Endothelial cell of umbilical vein (primary cell): ENCODE results near the gene SLC17A2. TPM values are rescaled to one million over a fixed set of nuclear protein-coding genes. Genes with fewer than 3 reads are reported as not detected.

Experiments used
- BruUV-seq: library from RNA; stranded (reverse); fragments of 400-500 nt; replicated peaks from 2 replicates; lab custom pipeline; 2021; lab: Mats Ljungman, UMichigan
- CTCF ChIA-PET: fragments of 300-600, 350-600 bp; sonication (Branson Sonifier 250); formaldehyde crosslinking; loops from one replicate; lab custom pipeline; 2021; ENCODE audit warnings: antibody characterized with exemption, inconsistent platforms; lab: Charles Lee
- POLR2A ChIA-PET: fragments of 300-600, 350-600 bp; sonication (Branson Sonifier 250); formaldehyde crosslinking; loops from one replicate; lab custom pipeline; 2021; ENCODE audit warnings: antibody characterized with exemption, inconsistent platforms; lab: Charles Lee
- DNase-seq: peaks from one replicate; pipeline ENCODE4 v3.0.0-alpha.2; 2011; ENCODE audit warnings: low read depth, low spot score
- FAIRE-seq: peaks from 2 replicates; lab custom pipeline; 2011; peaks lifted over from hg19 to GRCh38; lab: Jason Lieb, UNC
- H2AFZ ChIP-seq: 2 replicates; pipeline ENCODE4 v1.6.0; 2012; ENCODE audit warnings: low read depth, low read length, control low read depth, inconsistent platforms
- H3K27ac ChIP-seq: 2 replicates; pipeline ENCODE4 v1.5.1; 2011; ENCODE audit warnings: low read depth, mild to moderate bottlenecking, control low read depth, low read length, moderate library complexity; ENCODE audit not compliant: insufficient read depth
- H3K27me3 ChIP-seq, 2 experiments: 2 replicates each; pipeline versions ENCODE4 v1.6.0 to v1.6.1; 2011; ENCODE audit warnings: low read length in 2 of 2, mixed read lengths in 1 of 2; ENCODE audit not compliant: control insufficient read depth in 2 of 2, insufficient read depth in 2 of 2
- H3K36me3 ChIP-seq, 2 experiments: 2 replicates in 1 of 2; 3 replicates in 1 of 2; pipeline ENCODE4 v1.5.1; 2011; ENCODE audit warnings: low read length in 2 of 2, mild to moderate bottlenecking in 1 of 2, moderate library complexity in 1 of 2; ENCODE audit not compliant: control insufficient read depth in 2 of 2, insufficient read depth in 2 of 2; ENCODE audit errors: extremely low read depth in 1 of 2
- H3K4me1 ChIP-seq: 3 replicates; pipeline ENCODE4 v1.5.1; 2011; ENCODE audit warnings: mild to moderate bottlenecking, low read length; ENCODE audit not compliant: control insufficient read depth, insufficient read depth; ENCODE audit errors: extremely low read depth
- H3K4me2 ChIP-seq: 2 replicates; pipeline ENCODE4 v1.6.1; 2011; ENCODE audit warnings: low read length, control low read depth, mixed read lengths; ENCODE audit not compliant: insufficient read depth
- H3K4me3 ChIP-seq, 3 experiments: fragments of 200-600 bp in 1 of 3; sonication (generic), shearing (Covaris generic) in 1 of 3; replicated peaks in 1 of 3; 2 replicates each; pipeline ENCODE4 v1.5.1; 2011 to 2016; ENCODE audit warnings: control low read depth in 3 of 3, low read length in 3 of 3, mild to moderate bottlenecking in 2 of 3, inconsistent platforms in 1 of 3, low read depth in 1 of 3, moderate library complexity in 1 of 3; ENCODE audit not compliant: insufficient read depth in 1 of 3
- H3K79me2 ChIP-seq: 2 replicates; pipeline ENCODE4 v1.6.0; 2012; ENCODE audit warnings: low read length, inconsistent platforms; ENCODE audit not compliant: control insufficient read depth, insufficient read depth
- H3K9ac ChIP-seq: replicated peaks from 2 replicates; pipeline ENCODE3; 2011; ENCODE audit warnings: low read length, control low read depth; ENCODE audit not compliant: insufficient read depth; ENCODE audit errors: extremely low read depth
- H3K9me1 ChIP-seq: replicated peaks from 3 replicates; pipeline ENCODE4 v1.6.0; 2011; ENCODE audit warnings: mild to moderate bottlenecking, low read length; ENCODE audit not compliant: control insufficient read depth, insufficient read depth; ENCODE audit errors: extremely low read depth
- H3K9me3 ChIP-seq: replicated peaks from 2 replicates; pipeline ENCODE4 v1.5.1; 2012; ENCODE audit warnings: low read length, inconsistent platforms; ENCODE audit not compliant: control insufficient read depth, insufficient read depth
- H4K20me1 ChIP-seq: replicated peaks from 2 replicates; pipeline ENCODE3; 2011; ENCODE audit warnings: mild to moderate bottlenecking, low read length; ENCODE audit not compliant: control insufficient read depth, insufficient read depth; ENCODE audit errors: extremely low read depth
- EZH2 ChIP-seq: IDR thresholded peaks from 2 replicates; pipeline ENCODE4 v1.6.1; 2012; ENCODE audit warnings: borderline replicate concordance, low read depth, mild to moderate bottlenecking, moderate library complexity, low read length, inconsistent platforms; ENCODE audit not compliant: severe bottlenecking
- FOS ChIP-seq: IDR thresholded peaks from 2 replicates; pipeline ENCODE4 v1.6.1; 2011; ENCODE audit warnings: mild to moderate bottlenecking, low read length, moderate library complexity, borderline replicate concordance; ENCODE audit not compliant: insufficient read depth
- GATA2 ChIP-seq: IDR thresholded peaks from 2 replicates; pipeline ENCODE4 v1.7.0; 2011; ENCODE audit warnings: low read depth, mild to moderate bottlenecking, moderate library complexity, mixed read lengths, low read length; ENCODE audit not compliant: insufficient read length, insufficient read depth
- JUN ChIP-seq: IDR thresholded peaks from 2 replicates; pipeline ENCODE4 v1.6.1; 2011; ENCODE audit warnings: borderline replicate concordance, low read depth; ENCODE audit not compliant: insufficient read length, insufficient read depth
- MYC ChIP-seq: IDR thresholded peaks from one replicate; pipeline ENCODE4 v1.6.1; 2011; ENCODE audit warnings: mild to moderate bottlenecking, low read depth, low read length
- POLR2A ChIP-seq: IDR thresholded peaks from 2 replicates; pipeline ENCODE4 v1.6.1; 2012; ENCODE audit warnings: low read depth, mild to moderate bottlenecking, control low read depth, low read length
- POLR2AphosphoS5 ChIP-seq: IDR thresholded peaks from 2 replicates; pipeline ENCODE4 v1.6.1; 2012; ENCODE audit warnings: low read depth, mild to moderate bottlenecking, control low read depth, low read length, moderate library complexity; ENCODE audit not compliant: insufficient read depth
- dilution Hi-C: fragments of 300-500 bp; cut with MboI; formaldehyde crosslinking; loops from one replicate; pipeline ENCODE4 v1.15.0; 2019; ENCODE audit warnings: low sequenced_read_pairs; ENCODE audit not compliant: extremely low pct_ligation_motif_present
- intact Hi-C: fragments of 100-400 bp; cut with micrococcal nuclease; formaldehyde crosslinking; loops from one replicate; pipeline ENCODE4 v1.10.0; 2022
- polyA plus RNA-seq, 4 experiments: library from polyadenylated mRNA; depleted of rRNA in 3 of 4; stranded (reverse) in 3 of 4; unstranded in 1 of 4; fragments of >200 nt; gene quantifications; 2 replicates each; pipeline versions ENCODE4 v1.2.1 to v1.2.3, GENCODE V29; 2011 to 2012; ENCODE audit warnings: missing spikeins in 1 of 4
- total RNA-seq: library from RNA; stranded (reverse); gene quantifications from 2 replicates; pipeline ENCODE4 v1.2.3, GENCODE V29; 2021
- TF ChIP-seq, protein P1 (sequence below), 2 donors: IDR thresholded peaks; 1 replicate in 1 of 2; 2 replicates in 1 of 2; pipeline ENCODE4 v1.5.1; 2011; ENCODE audit warnings: low read length in 2 of 2, mild to moderate bottlenecking in 2 of 2, moderate library complexity in 2 of 2, control low read depth in 1 of 2, inconsistent platforms in 1 of 2, low read depth in 1 of 2; ENCODE audit not compliant: insufficient read depth in 1 of 2; ENCODE audit errors: extremely low read depth in 1 of 2
- TF ChIP-seq, protein P2 (sequence below): IDR thresholded peaks from 2 replicates; pipeline ENCODE4 v1.6.1; 2011; ENCODE audit not compliant: insufficient read depth, insufficient read length

SLC17A2 gene
- total and polyA plus RNA-seq, 2 donors (not counting 3 experiments of a cell fraction or from before 2014, with no cell fraction given), result not detected

DNA sequence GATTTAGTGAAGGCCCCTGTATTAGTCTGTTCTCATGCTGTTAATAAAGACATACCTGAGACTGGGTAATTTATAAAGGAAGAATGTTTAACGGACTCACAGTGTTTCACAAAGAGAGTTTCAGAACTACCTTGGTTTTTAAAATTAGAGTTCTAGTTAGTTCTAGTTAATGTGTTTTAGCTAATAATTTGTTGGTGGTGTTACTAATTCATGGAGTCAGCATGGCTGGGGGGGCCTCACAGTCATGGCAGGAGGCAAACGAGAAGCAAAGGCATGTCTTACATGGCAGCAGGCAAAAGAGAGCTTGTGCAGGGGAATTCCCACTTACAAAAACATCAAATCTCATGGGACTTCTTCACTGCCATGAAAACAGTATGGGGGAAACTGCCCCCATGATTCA is 44.4 kb downstream of the SLC17A2 start:
- no peak for DNase-seq
- H3K4me1 ChIP-seq, result no peaks in the 10 kb centered on the region
- H3K9me3 ChIP-seq, result no peaks in the 10 kb centered on the region
- no peak overlapping the region for H3K4me2 ChIP-seq
- no peaks in the 10 kb centered on the region for H3K9me1 ChIP-seq
- CTCF ChIA-PET, result no interaction called here
- dilution Hi-C loops, result no loop called here
- no peaks in the 10 kb centered on the region for H3K36me3 ChIP-seq
- POLR2A ChIA-PET, result no interaction called here
- H3K79me2 ChIP-seq, result no peaks in the 10 kb centered on the region
- H3K9ac ChIP-seq, result no peak overlapping the region
- no peaks in the 10 kb centered on the region for H3K27me3 ChIP-seq
- no peak for FAIRE-seq
- no peak for TF ChIP-seq POLR2A
- TF ChIP-seq FOS, result no peak
- H3K27ac ChIP-seq, result no peak overlapping the region
- no TSS peak for BruUV-seq
- no peaks in the 10 kb centered on the region for H4K20me1 ChIP-seq
- no peak overlapping the region for H3K4me3 ChIP-seq
- intact Hi-C loops, result no loop called here
- no peak overlapping the region for H2AFZ ChIP-seq

DNA sequence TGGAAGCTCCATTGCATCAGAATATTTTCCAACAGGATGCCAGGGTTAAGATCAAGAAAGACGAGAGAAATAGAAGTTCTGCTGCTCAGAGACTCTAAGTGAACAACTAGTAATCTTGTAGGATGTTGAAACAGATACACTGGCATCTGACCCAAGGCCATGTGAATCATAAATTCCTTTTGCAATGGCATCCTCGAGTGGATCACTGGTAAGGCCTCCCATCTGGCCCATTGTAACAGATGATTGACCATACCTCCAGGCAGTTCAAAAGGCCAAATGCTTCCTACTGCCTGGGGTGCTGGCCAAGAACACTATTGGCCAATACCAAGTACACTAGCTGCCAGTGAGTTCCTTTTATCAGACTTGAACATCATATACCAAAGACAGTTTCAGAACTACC is 46.5 kb downstream of the SLC17A2 start:
- Histone ChIP-seq H3K9ac (no peak overlapping the region), H3K9me3 (no peaks in the 10 kb centered on the region), H4K20me1 (no peaks in the 10 kb centered on the region), H3K27ac (no peak overlapping the region), H2AFZ (no peak overlapping the region), H3K36me3 (no peaks in the 10 kb centered on the region), H3K9me1 (no peaks in the 10 kb centered on the region), H3K4me1 (no peaks in the 10 kb centered on the region), H3K4me3 (no peak overlapping the region), H3K27me3 (no peaks in the 10 kb centered on the region), H3K79me2 (no peaks in the 10 kb centered on the region), H3K4me2 (no peak overlapping the region)
- dilution Hi-C loops, result no loop called here
- DNase-seq, result no peak
- intact Hi-C loops, result no loop called here
- TF ChIP-seq POLR2A, result no peak
- TF ChIP-seq, protein P1, sequence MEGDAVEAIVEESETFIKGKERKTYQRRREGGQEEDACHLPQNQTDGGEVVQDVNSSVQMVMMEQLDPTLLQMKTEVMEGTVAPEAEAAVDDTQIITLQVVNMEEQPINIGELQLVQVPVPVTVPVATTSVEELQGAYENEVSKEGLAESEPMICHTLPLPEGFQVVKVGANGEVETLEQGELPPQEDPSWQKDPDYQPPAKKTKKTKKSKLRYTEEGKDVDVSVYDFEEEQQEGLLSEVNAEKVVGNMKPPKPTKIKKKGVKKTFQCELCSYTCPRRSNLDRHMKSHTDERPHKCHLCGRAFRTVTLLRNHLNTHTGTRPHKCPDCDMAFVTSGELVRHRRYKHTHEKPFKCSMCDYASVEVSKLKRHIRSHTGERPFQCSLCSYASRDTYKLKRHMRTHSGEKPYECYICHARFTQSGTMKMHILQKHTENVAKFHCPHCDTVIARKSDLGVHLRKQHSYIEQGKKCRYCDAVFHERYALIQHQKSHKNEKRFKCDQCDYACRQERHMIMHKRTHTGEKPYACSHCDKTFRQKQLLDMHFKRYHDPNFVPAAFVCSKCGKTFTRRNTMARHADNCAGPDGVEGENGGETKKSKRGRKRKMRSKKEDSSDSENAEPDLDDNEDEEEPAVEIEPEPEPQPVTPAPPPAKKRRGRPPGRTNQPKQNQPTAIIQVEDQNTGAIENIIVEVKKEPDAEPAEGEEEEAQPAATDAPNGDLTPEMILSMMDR (IDR thresholded peaks at IDR 0.05; ENCODE audit: extremely low read depth in 1 of 2, insufficient read depth in 1 of 2, low read depth in 1 of 2, low read length in 2 of 2), result no peak
- TF ChIP-seq, protein P2, sequence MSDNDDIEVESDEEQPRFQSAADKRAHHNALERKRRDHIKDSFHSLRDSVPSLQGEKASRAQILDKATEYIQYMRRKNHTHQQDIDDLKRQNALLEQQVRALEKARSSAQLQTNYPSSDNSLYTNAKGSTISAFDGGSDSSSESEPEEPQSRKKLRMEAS, result no peak
- no peak for TF ChIP-seq FOS
- TF ChIP-seq EZH2, result no peak
- TF ChIP-seq GATA2, result no peak
- TF ChIP-seq MYC, result no peak
- TF ChIP-seq POLR2AphosphoS5, result no peak
- TF ChIP-seq JUN, result no peak
- CTCF ChIA-PET, result interaction anchor here (2.4 kb wide), 1 partner anchor 95 kb away, joined by 5 read pairs; no protein-coding TSS in a partner anchor
- FAIRE-seq, result no peak
- POLR2A ChIA-PET, result no interaction called here
- no TSS peak for BruUV-seq
